ENCODE results near the gene RBP7. TPM values are rescaled to one million over a fixed set of nuclear protein-coding genes. Genes with fewer than 3 reads are reported as not detected.

The RBP7 gene
- total RNA-seq (10 to 100 TPM in 1 of 5 experiments, 1 to 10 TPM in 1, not detected in 3; 2.2 to 18.4 TPM), polyA plus RNA-seq (not detected), total RNA-seq (not detected)

DNA sequence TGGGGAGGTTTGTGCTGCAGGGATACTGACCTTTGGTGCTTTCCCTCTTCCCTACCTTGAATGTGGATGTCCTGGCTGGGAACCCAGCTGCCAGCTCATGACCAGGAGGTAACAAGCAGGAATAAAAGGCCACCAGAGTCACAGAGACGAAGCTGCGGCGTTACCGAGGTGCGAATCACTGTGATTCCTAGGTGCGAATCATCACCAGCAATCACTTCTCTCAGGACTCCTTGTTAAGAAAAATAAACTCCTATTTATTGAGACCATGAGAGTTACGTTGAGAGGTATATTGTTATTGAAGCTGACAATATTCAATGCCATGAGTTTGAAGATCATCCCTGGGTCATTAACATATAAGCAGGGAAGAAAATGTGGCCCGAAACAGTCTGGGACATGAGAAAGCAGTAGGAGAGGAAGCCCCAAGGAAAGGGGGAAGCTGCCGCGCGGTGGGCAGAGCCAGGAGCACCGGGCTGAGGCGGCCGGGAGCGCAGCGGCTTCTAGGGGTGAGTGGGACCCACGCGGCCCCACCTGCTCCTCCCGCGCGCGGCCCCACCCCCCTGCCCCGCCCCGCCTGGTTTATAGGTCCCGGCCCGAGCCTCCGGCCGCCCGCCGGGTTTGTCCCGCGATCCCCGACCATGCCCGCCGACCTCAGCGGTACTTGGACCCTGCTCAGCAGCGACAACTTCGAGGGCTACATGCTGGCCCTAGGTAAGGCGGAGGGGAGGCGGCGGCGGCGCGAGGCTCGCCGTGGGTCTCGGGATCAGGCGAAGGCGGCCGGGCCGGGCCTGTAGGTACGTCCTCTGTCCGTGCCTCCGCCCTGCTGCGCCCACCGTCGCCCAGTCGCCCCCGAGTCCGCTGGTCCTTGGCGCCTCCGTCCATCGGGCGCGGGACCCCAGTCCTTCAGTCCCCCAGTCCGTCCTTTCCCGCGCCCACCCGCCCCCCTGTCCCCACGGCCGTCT, at the start of gene RBP7:
Gene RBP7 (plus strand): TSS at position 605 of the 959 bp plus-strand sequence. CDS start 31 bp downstream, at position 636.
- peaks cover 0 to 4% (median 3%) of the 10 kb centered on the region in 5 donors for H3K36me3 Mint-ChIP-seq
- intact Hi-C loops (cut with micrococcal nuclease), result no loop called here
- Histone ChIP-seq H3K4me3 (ENCODE audit: low read length) (no peak within 1 kb of the TSS), H3K4me1 (ENCODE audit: control insufficient read depth in 2 of 2, insufficient read depth in 2 of 2, low read length in 2 of 2) (no peaks in the 10 kb centered on the region), H3K36me3 (ENCODE audit: control insufficient read depth in 2 of 3, insufficient read depth in 3 of 3, low read length in 3 of 3) (no peaks in the 10 kb centered on the region), H3K9me3 (ENCODE audit: control insufficient read depth in 2 of 3, low read length in 3 of 3) (no peaks in the 10 kb centered on the region), H3K27me3 (ENCODE audit: control insufficient read depth in 2 of 2, insufficient read depth in 2 of 2, low read length in 2 of 2) (peaks cover 0 to 3% of the 10 kb centered on the region in 2 donors), H3K27ac (ENCODE audit: low read depth, low read length) (no peak within 1 kb of the TSS)
- peaks cover 29 to 53% (median 37%) of the 10 kb centered on the region in 5 donors for H3K27me3 Mint-ChIP-seq
- peak in 6 of 9 donors; percentile 4 to 22 (median 7) for DNase-seq
- peaks cover 4 to 18% (median 10%) of the 10 kb centered on the region in 7 donors for H3K4me1 Mint-ChIP-seq
- peaks cover 0 to 1% (median 0%) of the 10 kb centered on the region in 11 donors for H3K9me3 Mint-ChIP-seq
- ChIA-PET CTCF (no interaction called here), POLR2A (no interaction called here)
- peak within 1 kb of the TSS; percentile 79 to 96 (median 86) for H3K4me3 Mint-ChIP-seq
- peak; percentile 50 for ATAC-seq
- no peak within 1 kb of the TSS for H3K27ac Mint-ChIP-seq

DNA sequence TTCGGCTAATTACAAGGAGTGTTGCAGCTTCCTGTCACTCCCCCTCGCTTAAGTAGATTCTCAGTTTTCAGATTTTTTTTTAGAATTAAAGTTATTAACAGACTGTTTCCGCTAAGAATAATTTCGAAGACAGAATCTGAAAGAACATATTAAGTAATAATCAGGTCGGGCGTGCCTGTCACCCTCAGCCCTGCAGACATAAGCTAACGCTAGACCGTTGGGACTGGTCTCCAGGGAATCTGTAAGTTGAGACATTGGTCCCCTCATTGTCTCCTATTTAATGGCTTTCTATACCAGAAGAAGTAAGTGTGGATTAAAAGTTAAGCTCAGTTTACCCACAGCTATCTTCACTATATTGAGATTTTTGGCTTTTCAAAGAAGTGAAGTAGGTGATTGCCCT, 39.3 kb upstream of the RBP7 start:
- H3K27ac Mint-ChIP-seq, result no peak overlapping the region
- no peak for DNase-seq
- no peaks in the 10 kb centered on the region for H3K9me3 ChIP-seq (ENCODE audit: control insufficient read depth in 2 of 3, low read length in 3 of 3)
- no peak for ATAC-seq
- H3K4me1 Mint-ChIP-seq, result peaks cover 0 to 4% (median 0%) of the 10 kb centered on the region in 7 donors
- ChIA-PET POLR2A (no interaction called here), CTCF (no interaction called here)
- no peaks in the 10 kb centered on the region for H3K36me3 Mint-ChIP-seq
- no peaks in the 10 kb centered on the region for H3K36me3 ChIP-seq (ENCODE audit: control insufficient read depth in 2 of 3, insufficient read depth in 3 of 3, low read length in 3 of 3)
- no peak overlapping the region for H3K4me3 ChIP-seq (ENCODE audit: low read length)
- intact Hi-C loops (cut with micrococcal nuclease), result no loop called here
- H3K9me3 Mint-ChIP-seq, result no peaks in the 10 kb centered on the region
- H3K4me1 ChIP-seq (ENCODE audit: control insufficient read depth in 2 of 2, insufficient read depth in 2 of 2, low read length in 2 of 2), result no peaks in the 10 kb centered on the region
- H3K27ac ChIP-seq (ENCODE audit: low read depth, low read length), result no peak overlapping the region
- H3K4me3 Mint-ChIP-seq, result no peak overlapping the region
- H3K27me3 ChIP-seq (ENCODE audit: control insufficient read depth in 2 of 2, insufficient read depth in 2 of 2, low read length in 2 of 2), result no peaks in the 10 kb centered on the region
- no peaks in the 10 kb centered on the region for H3K27me3 Mint-ChIP-seq

DNA sequence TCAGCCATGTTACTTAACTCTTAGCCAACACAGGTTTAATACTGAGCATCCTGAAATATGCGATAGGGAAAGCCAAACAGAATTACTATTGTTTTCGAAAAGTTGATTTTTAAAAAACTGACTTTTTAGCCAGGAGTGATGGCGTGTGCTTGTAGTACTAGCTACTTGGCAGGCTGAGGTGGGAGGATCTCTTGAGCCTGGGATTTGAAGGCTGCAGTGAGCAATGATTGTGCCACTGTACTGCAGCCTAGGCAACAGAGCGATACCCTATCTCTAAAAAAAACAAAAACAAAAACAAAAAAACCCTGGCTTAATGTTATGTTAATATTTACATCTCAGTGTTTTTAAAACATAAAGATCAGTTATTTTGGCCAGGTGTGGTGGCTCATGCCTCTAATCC, 37.0 kb upstream of the RBP7 start:
- no peaks in the 10 kb centered on the region for H3K36me3 ChIP-seq (ENCODE audit: control insufficient read depth in 2 of 3, insufficient read depth in 3 of 3, low read length in 3 of 3)
- Mint-ChIP-seq H3K36me3 (no peaks in the 10 kb centered on the region), H3K4me3 (no peak overlapping the region), H3K27me3 (no peaks in the 10 kb centered on the region), H3K9me3 (no peaks in the 10 kb centered on the region), H3K27ac (no peak overlapping the region), H3K4me1 (peaks cover 0 to 4% (median 0%) of the 10 kb centered on the region in 7 donors)
- H3K4me3 ChIP-seq (ENCODE audit: low read length), result no peak overlapping the region
- intact Hi-C loops (cut with micrococcal nuclease), result no loop called here
- ATAC-seq (no peak), DNase-seq (no peak)
- no peaks in the 10 kb centered on the region for H3K9me3 ChIP-seq (ENCODE audit: control insufficient read depth in 2 of 3, low read length in 3 of 3)
- ChIA-PET POLR2A (no interaction called here), CTCF (no interaction called here)
- H3K4me1 ChIP-seq (ENCODE audit: control insufficient read depth in 2 of 2, insufficient read depth in 2 of 2, low read length in 2 of 2), result no peaks in the 10 kb centered on the region
- no peak overlapping the region for H3K27ac ChIP-seq (ENCODE audit: low read depth, low read length)
- H3K27me3 ChIP-seq (ENCODE audit: control insufficient read depth in 2 of 2, insufficient read depth in 2 of 2, low read length in 2 of 2), result no peaks in the 10 kb centered on the region

DNA sequence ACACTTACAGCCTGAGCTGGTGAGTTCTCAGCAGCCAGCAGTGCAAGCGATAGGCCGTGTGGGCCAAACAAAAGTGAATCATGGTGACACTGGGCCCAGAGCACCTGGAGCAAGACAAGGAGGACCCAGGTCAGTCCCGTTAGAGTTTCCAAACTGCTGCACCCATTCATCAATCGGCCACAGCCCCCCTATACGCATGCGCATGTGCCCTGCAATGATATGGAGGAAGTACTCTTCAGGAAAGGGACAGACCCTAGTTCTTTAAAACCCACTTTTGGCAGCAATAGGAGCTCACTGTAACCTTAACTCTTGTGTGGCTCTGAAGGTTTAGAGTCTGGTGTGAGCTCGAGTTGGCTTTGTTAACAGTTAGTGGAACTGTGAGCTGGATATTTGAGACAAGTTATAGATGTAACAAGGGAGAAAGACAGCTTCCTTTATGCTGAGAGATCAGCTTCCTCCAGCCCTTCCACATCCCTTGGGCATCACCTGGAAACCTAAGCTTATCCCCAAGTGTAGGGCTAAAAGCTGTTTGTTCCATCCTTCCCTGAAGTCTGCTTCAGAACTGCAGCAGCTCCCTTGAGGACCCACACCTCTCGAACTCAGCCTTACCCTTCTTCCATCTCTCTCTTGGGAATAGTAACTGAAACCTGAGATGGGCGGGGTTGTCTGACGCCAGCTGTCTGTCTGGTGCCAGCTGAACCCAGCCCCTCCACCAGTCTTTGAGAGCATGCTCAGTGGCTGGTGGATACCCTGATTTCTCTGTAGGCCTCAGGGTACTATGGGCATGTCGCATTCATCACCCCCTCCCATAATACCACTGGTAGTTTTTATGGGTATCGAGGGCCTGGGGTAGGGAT, 36.1 kb upstream of the RBP7 start:
- no peak for ATAC-seq
- ChIA-PET CTCF (no interaction called here), POLR2A (no interaction called here)
- no peak for DNase-seq
- Mint-ChIP-seq H3K4me3 (no peak overlapping the region), H3K9me3 (no peaks in the 10 kb centered on the region), H3K36me3 (no peaks in the 10 kb centered on the region), H3K4me1 (no peaks in the 10 kb centered on the region), H3K27me3 (no peaks in the 10 kb centered on the region), H3K27ac (no peak overlapping the region)
- Histone ChIP-seq H3K9me3 (ENCODE audit: control insufficient read depth in 2 of 3, low read length in 3 of 3) (no peaks in the 10 kb centered on the region), H3K27ac (ENCODE audit: low read depth, low read length) (no peak overlapping the region), H3K27me3 (ENCODE audit: control insufficient read depth in 2 of 2, insufficient read depth in 2 of 2, low read length in 2 of 2) (no peaks in the 10 kb centered on the region), H3K36me3 (ENCODE audit: control insufficient read depth in 2 of 3, insufficient read depth in 3 of 3, low read length in 3 of 3) (no peaks in the 10 kb centered on the region), H3K4me3 (ENCODE audit: low read length) (no peak overlapping the region), H3K4me1 (ENCODE audit: control insufficient read depth in 2 of 2, insufficient read depth in 2 of 2, low read length in 2 of 2) (no peaks in the 10 kb centered on the region)
- intact Hi-C loops (cut with micrococcal nuclease), result no loop called here

DNA sequence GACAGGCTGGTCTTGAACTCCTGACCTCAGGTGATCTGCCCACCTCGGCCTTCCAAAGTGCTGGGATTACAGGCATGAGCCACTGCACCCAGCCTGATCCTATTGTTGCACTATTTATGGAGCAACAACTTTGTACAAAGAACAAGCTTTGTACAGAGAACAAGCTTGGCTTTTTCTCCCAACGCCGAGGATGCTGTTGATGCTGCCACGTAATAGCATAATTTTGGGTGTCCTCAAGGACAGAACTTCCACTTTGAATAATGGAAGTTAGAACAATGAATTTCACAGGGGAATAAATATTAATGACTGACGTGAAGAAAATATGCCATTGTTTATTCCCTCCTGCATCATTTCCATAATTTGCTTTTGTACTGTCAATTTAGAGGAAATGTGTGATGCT, 12.8 kb upstream of the RBP7 start:
- POLR2A ChIA-PET, result no interaction called here
- H3K27ac Mint-ChIP-seq, result no peak overlapping the region
- Histone ChIP-seq H3K4me3 (ENCODE audit: low read length) (no peak overlapping the region), H3K36me3 (ENCODE audit: control insufficient read depth in 2 of 3, insufficient read depth in 3 of 3, low read length in 3 of 3) (peaks cover 0 to 20% (median 0%) of the 10 kb centered on the region in 3 experiments), H3K27ac (ENCODE audit: low read depth, low read length) (no peak overlapping the region), H3K9me3 (ENCODE audit: control insufficient read depth in 2 of 3, low read length in 3 of 3) (no peaks in the 10 kb centered on the region), H3K27me3 (ENCODE audit: control insufficient read depth in 2 of 2, insufficient read depth in 2 of 2, low read length in 2 of 2) (no peaks in the 10 kb centered on the region), H3K4me1 (ENCODE audit: control insufficient read depth in 2 of 2, insufficient read depth in 2 of 2, low read length in 2 of 2) (no peaks in the 10 kb centered on the region)
- CTCF ChIA-PET, result no interaction called here
- no peaks in the 10 kb centered on the region for H3K27me3 Mint-ChIP-seq
- intact Hi-C loops (cut with micrococcal nuclease), result no loop called here
- peaks cover 3 to 22% (median 6%) of the 10 kb centered on the region in 5 donors for H3K36me3 Mint-ChIP-seq
- no peak for ATAC-seq
- no peaks in the 10 kb centered on the region for H3K9me3 Mint-ChIP-seq
- no peak for DNase-seq
- no peak overlapping the region for H3K4me3 Mint-ChIP-seq
- H3K4me1 Mint-ChIP-seq, result no peaks in the 10 kb centered on the region

DNA sequence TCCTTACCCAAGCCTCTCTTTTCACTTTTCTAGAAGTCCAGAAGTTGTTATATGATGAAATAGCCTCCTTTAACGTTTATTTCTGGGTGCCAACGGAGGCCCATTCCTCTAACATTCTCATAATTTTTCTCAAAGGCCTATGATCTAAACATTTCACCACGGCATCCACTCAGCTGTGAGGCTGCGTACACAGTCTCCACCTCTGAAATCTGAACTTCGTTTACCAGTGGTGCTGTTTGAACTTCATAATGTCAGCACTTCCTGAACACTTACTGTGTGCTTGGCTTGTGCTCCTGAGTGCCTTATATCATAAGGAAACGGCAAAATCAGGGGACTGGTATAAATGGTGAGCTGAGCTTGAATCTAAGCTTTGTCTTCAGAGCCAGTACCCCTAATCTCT, 12.0 kb upstream of the RBP7 start:
- DNase-seq (no peak), ATAC-seq (no peak)
- Mint-ChIP-seq H3K9me3 (no peaks in the 10 kb centered on the region), H3K4me1 (no peaks in the 10 kb centered on the region), H3K27ac (no peak overlapping the region), H3K4me3 (no peak overlapping the region), H3K36me3 (peaks cover 3 to 21% (median 6%) of the 10 kb centered on the region in 5 donors), H3K27me3 (no peaks in the 10 kb centered on the region)
- no peaks in the 10 kb centered on the region for H3K4me1 ChIP-seq (ENCODE audit: control insufficient read depth in 2 of 2, insufficient read depth in 2 of 2, low read length in 2 of 2)
- H3K27me3 ChIP-seq (ENCODE audit: control insufficient read depth in 2 of 2, insufficient read depth in 2 of 2, low read length in 2 of 2), result no peaks in the 10 kb centered on the region
- H3K4me3 ChIP-seq (ENCODE audit: low read length), result no peak overlapping the region
- H3K36me3 ChIP-seq (ENCODE audit: control insufficient read depth in 2 of 3, insufficient read depth in 3 of 3, low read length in 3 of 3), result peaks cover 0 to 20% (median 0%) of the 10 kb centered on the region in 3 experiments
- H3K9me3 ChIP-seq (ENCODE audit: control insufficient read depth in 2 of 3, low read length in 3 of 3), result no peaks in the 10 kb centered on the region
- POLR2A ChIA-PET, result no interaction called here
- intact Hi-C loops (cut with micrococcal nuclease), result no loop called here
- CTCF ChIA-PET, result no interaction called here
- no peak overlapping the region for H3K27ac ChIP-seq (ENCODE audit: low read depth, low read length)

All from naive thymus-derived CD4-positive, alpha-beta T cell (primary cell).